ENCODE measurements around the gene KCNC2.

KCNC2 gene

GRCh38 chr12:75065482-75065881 lies 144.2 kb downstream of the KCNC2 start:
- in situ Hi-C loops (cut with MboI; ENCODE audit: low sequenced_read_pairs): no loop called here

DNA sequence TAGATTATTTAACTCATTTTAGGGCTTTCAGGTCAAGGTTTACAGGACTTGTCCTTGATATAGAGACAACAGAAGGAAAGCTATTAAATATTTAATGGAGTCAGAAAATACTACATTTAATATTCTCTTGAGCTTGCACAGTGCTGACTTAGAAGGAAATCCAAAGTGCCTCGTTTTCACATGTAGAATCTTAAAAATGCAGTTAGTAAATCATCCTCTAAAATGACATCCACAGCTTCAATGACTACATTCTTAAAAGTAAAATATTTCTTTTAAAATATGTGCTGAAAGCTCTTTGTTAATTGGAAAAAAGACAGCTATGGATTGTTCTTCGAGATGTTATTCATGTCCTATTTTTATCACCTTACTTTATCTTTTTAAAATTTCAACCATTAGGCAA lies 146.9 kb downstream of the KCNC2 start:
- in situ Hi-C loops (cut with MboI; ENCODE audit: low sequenced_read_pairs): no loop called here

- in situ Hi-C loops (cut with MboI; ENCODE audit: low sequenced_read_pairs): no loop called here
Measured at GRCh38 chr12:75058228-75058627, 151.4 kb downstream of the KCNC2 start.

DNA sequence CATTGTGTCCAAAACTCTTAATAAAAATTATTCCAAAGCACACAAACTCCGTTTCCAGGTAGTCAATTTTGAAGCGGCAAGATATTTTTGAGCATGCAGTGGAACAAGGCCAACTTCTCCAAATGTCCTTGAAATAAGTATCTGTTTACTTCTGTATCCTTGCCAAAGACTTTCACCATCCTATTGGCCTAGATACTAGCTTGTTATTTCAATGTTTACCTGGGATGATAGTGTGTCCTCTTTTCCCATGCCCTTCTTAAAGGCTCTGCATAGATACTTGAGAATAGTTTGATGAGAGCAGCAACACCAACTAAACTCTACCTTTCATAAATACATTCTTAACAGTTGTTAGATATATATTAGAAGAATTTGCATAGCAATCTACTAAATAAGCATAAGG lies 160.9 kb downstream of the KCNC2 start:
- in situ Hi-C loops (cut with MboI; ENCODE audit: low sequenced_read_pairs): no loop called here

- in situ Hi-C loops (cut with MboI; ENCODE audit: low sequenced_read_pairs): no loop called here
Measured at GRCh38 chr12:75047885-75048525, 161.6 kb downstream of the KCNC2 start.

DNA sequence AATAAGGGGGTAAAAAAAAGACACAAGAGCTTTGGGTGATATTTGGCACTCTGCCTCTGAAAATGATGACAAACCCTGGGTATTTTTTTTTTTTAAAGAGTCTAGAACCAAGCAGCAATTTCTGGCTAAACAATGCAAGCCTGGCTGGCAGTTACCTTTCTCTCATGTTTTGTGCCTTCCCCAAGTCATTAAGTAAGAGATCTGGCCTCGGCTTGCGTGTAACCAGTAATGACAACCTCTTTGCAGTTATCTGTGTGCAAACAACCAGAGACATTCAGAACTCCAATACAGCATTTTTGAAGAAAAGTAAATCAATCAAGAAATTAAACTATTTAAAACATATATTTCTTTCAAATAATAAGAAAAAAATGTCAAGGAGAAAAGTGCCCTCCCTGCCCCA lies 167.5 kb downstream of the KCNC2 start:
- in situ Hi-C loops (cut with MboI; ENCODE audit: low sequenced_read_pairs): no loop called here

- in situ Hi-C loops (cut with MboI; ENCODE audit: low sequenced_read_pairs): no loop called here
Measured at GRCh38 chr12:75041472-75041871, 168.2 kb downstream of the KCNC2 start.

GRCh38 chr12:75020068-75020557 lies 189.5 kb downstream of the KCNC2 start:
- in situ Hi-C loops (cut with MboI; ENCODE audit: low sequenced_read_pairs): no loop called here

DNA sequence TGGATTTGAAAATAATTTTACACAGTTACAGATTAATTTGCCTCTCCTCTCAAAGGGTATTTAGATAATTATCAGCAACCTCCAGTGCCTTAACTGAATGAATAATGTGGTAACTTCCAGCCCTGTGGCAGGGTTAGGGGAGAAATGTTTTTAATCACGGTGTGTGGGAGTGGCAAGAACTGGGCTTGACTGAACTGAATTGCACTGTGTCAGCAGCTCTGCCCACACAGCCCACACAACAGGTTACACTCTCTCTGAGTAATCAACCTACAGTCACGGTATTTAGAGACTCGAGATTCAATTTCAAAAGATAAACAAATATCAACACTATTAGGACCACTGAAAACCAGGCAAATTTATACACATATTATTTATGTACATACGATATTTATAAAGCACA lies 198.5 kb downstream of the KCNC2 start:
- in situ Hi-C loops (cut with MboI; ENCODE audit: low sequenced_read_pairs): no loop called here

DNA sequence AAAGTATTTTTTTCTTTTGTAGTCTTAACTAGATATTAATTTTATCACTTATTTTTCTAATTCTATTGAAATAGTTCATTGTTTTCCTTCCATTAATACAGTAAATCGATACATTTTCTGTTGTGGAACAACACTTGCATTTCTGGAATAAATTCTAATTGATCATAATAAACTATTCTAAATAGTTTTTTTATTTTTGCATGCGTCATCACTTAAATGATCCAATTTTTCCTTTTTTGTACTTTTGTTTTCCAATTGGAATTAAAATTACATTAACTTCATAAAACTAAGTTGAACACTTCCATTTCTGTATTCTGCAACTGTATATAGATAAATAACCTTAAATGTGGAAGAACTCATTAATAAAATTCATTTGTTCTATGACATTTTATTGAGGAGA lies 202.5 kb downstream of the KCNC2 start:
- in situ Hi-C loops (cut with MboI; ENCODE audit: low sequenced_read_pairs): no loop called here

- in situ Hi-C loops (cut with MboI; ENCODE audit: low sequenced_read_pairs): no loop called here
Measured at GRCh38 chr12:75000120-75000519, 209.5 kb downstream of the KCNC2 start.

GRCh38 chr12:74999474-74999873 lies 210.2 kb downstream of the KCNC2 start:
- in situ Hi-C loops (cut with MboI; ENCODE audit: low sequenced_read_pairs): no loop called here
